Keratinocyte (primary cell): Measurements from ENCODE around the gene FARP2. TPM values are rescaled to one million over a fixed set of nuclear protein-coding genes. Genes with fewer than 3 reads are reported as not detected.

ENCODE experiments used
- DNase-seq: peaks from one replicate; pipeline ENCODE4 v3.0.0-alpha.2; 2011; ENCODE audit warnings: low read depth, missing footprints, low spot score
- FAIRE-seq: peaks from 2 replicates; lab custom pipeline; 2011; peaks lifted over from hg19 to GRCh38; lab: Jason Lieb, UNC
- H2AFZ ChIP-seq: 2 replicates; pipeline ENCODE4 v1.6.0; 2012; ENCODE audit warnings: low read length, control low read depth, inconsistent platforms; ENCODE audit not compliant: control insufficient read depth
- H3K27ac ChIP-seq: 2 replicates; pipeline ENCODE4 v1.5.1; 2011; ENCODE audit warnings: low read length; ENCODE audit not compliant: control insufficient read depth, insufficient read depth
- H3K27me3 ChIP-seq: 3 replicates; pipeline ENCODE4 v1.6.0; 2011; ENCODE audit warnings: low read length; ENCODE audit not compliant: control insufficient read depth, insufficient read depth; ENCODE audit errors: extremely low read depth
- H3K36me3 ChIP-seq, 2 experiments: 2 replicates in 1 of 2; 3 replicates in 1 of 2; pipeline ENCODE4 v1.5.1; 2011; ENCODE audit warnings: low read length in 2 of 2, mild to moderate bottlenecking in 1 of 2; ENCODE audit not compliant: control insufficient read depth in 2 of 2, insufficient read depth in 2 of 2; ENCODE audit errors: extremely low read depth in 1 of 2
- H3K4me1 ChIP-seq: 3 replicates; pipeline ENCODE4 v1.5.1; 2011; ENCODE audit warnings: low read length; ENCODE audit not compliant: control insufficient read depth, insufficient read depth; ENCODE audit errors: extremely low read depth
- H3K4me2 ChIP-seq: 3 replicates; pipeline ENCODE4 v1.6.0; 2011; ENCODE audit warnings: low read depth, low read length; ENCODE audit not compliant: control insufficient read depth, insufficient read depth; ENCODE audit errors: extremely low read depth
- H3K4me3 ChIP-seq, 3 experiments: fragments of 200-600 bp in 1 of 3; sonication (generic) in 1 of 3; 2 replicates in 2 of 3; 3 replicates in 1 of 3; pipeline ENCODE4 v1.5.1; 2011 to 2016; ENCODE audit warnings: low read length in 3 of 3, mild to moderate bottlenecking in 3 of 3, control low read depth in 2 of 3, inconsistent platforms in 1 of 3, low read depth in 1 of 3, mixed read lengths in 1 of 3, mixed run types in 1 of 3, moderate library complexity in 1 of 3; ENCODE audit not compliant: control insufficient read depth in 2 of 3, insufficient read depth in 2 of 3; ENCODE audit errors: extremely low read depth in 1 of 3
- H3K79me2 ChIP-seq: 2 replicates; pipeline ENCODE4 v1.6.0; 2012; ENCODE audit warnings: low read length; ENCODE audit not compliant: control insufficient read depth, insufficient read depth
- H3K9ac ChIP-seq: 3 replicates; pipeline ENCODE4 v1.6.0; 2011; ENCODE audit warnings: low read length; ENCODE audit not compliant: control insufficient read depth, insufficient read depth; ENCODE audit errors: extremely low read depth
- H3K9me1 ChIP-seq: 3 replicates; pipeline ENCODE4 v1.6.0; 2011; ENCODE audit warnings: low read length; ENCODE audit not compliant: control insufficient read depth, insufficient read depth; ENCODE audit errors: extremely low read depth
- H3K9me3 ChIP-seq: 2 replicates; pipeline ENCODE4 v1.5.1; 2012; ENCODE audit warnings: low read depth, low read length; ENCODE audit not compliant: control insufficient read depth
- H4K20me1 ChIP-seq: 3 replicates; pipeline ENCODE4 v1.6.0; 2011; ENCODE audit warnings: low read length; ENCODE audit not compliant: control insufficient read depth, insufficient read depth; ENCODE audit errors: extremely low read depth
- CTCF ChIP-seq, 3 experiments: IDR thresholded peaks in 1 of 3; conservative IDR thresholded peaks in 1 of 3; optimal IDR thresholded peaks in 1 of 3; 2 replicates in 2 of 3; 3 replicates in 1 of 3; pipeline versions ENCODE3 to v1.5.1; 2011; ENCODE audit warnings: low read length in 3 of 3, mild to moderate bottlenecking in 3 of 3, moderate library complexity in 2 of 3, control low read depth in 1 of 3, inconsistent platforms in 1 of 3; ENCODE audit not compliant: insufficient read depth in 2 of 3; ENCODE audit errors: extremely low read depth in 1 of 3
- EZH2 ChIP-seq: IDR thresholded peaks from one replicate; pipeline ENCODE4 v1.6.1; 2012; ENCODE audit warnings: inconsistent platforms, mild to moderate bottlenecking, low read length, moderate library complexity
- dilution Hi-C: fragments of 300-500 bp; cut with MboI; formaldehyde crosslinking; loops from one replicate; pipeline ENCODE4 v1.7.0; 2020; ENCODE audit warnings: low sequenced_read_pairs; ENCODE audit not compliant: extremely low pct_ligation_motif_present
- polyA plus RNA-seq, 5 experiments: library from polyadenylated mRNA; depleted of rRNA in 3 of 5; stranded (reverse) in 3 of 5; stranded (forward) in 1 of 5; unstranded in 1 of 5; fragments of >200 nt; gene quantifications; 1 replicate in 1 of 5; 2 replicates in 3 of 5; 3 replicates in 1 of 5; pipeline versions ENCODE4 v1.2.1 to v1.2.3, GENCODE V29; 2011 to 2012; ENCODE audit warnings: missing spikeins in 2 of 5, low read depth in 1 of 5, low replicate concordance in 1 of 5

The FARP2 gene
- polyA plus RNA-seq, 1 donor (not counting 4 experiments of a cell fraction or from before 2014, with no cell fraction given): 39.3 TPM

- H3K4me2 ChIP-seq: no peak overlapping the region
- no peak overlapping the region for H3K4me3 ChIP-seq
- no peaks in the 10 kb centered on the region for H3K4me1 ChIP-seq
- H3K9me1 ChIP-seq: no peaks in the 10 kb centered on the region
- H3K27me3 ChIP-seq: no peaks in the 10 kb centered on the region
- no peak for DNase-seq
- no peaks in the 10 kb centered on the region for H4K20me1 ChIP-seq
- dilution Hi-C loops: no loop called here
- peaks cover 14 to 16% of the 10 kb centered on the region in 2 experiments for H3K36me3 ChIP-seq
- no peak overlapping the region for H3K9ac ChIP-seq
- H2AFZ ChIP-seq: no peak overlapping the region
- no peak for FAIRE-seq
- TF ChIP-seq EZH2 (no peak), CTCF (optimal IDR thresholded peaks at IDR 0.05 in 1 of 3, IDR thresholded peaks at IDR 0.05 in 1 of 3, conservative IDR thresholded peaks at IDR 0.05 in 1 of 3; ENCODE audit: extremely low read depth in 1 of 3, insufficient read depth in 2 of 3, low read length in 3 of 3) (no peak)
- H3K27ac ChIP-seq: no peak overlapping the region
- H3K79me2 ChIP-seq: no peaks in the 10 kb centered on the region
- no peaks in the 10 kb centered on the region for H3K9me3 ChIP-seq
Measured at GRCh38 chr2:241437179-241437578, 81.1 kb downstream of the FARP2 start.

GRCh38 chr2:241441492-241441891 is 85.4 kb downstream of the FARP2 start:
- DNase-seq (no peak), FAIRE-seq (no peak)
- no peak overlapping the region for H3K27ac ChIP-seq
- H3K79me2 ChIP-seq: no peaks in the 10 kb centered on the region
- no peaks in the 10 kb centered on the region for H3K27me3 ChIP-seq
- H3K9ac ChIP-seq: no peak overlapping the region
- no peaks in the 10 kb centered on the region for H3K9me1 ChIP-seq
- H3K9me3 ChIP-seq: no peaks in the 10 kb centered on the region
- peaks cover 2% of the 10 kb centered on the region for H3K4me1 ChIP-seq
- TF ChIP-seq EZH2 (no peak), CTCF (optimal IDR thresholded peaks at IDR 0.05 in 1 of 3, IDR thresholded peaks at IDR 0.05 in 1 of 3, conservative IDR thresholded peaks at IDR 0.05 in 1 of 3; ENCODE audit: extremely low read depth in 1 of 3, insufficient read depth in 2 of 3, low read length in 3 of 3) (no peak)
- H2AFZ ChIP-seq: no peak overlapping the region
- no peak overlapping the region for H3K4me3 ChIP-seq
- H3K36me3 ChIP-seq: peaks cover 18 to 27% of the 10 kb centered on the region in 2 experiments
- H4K20me1 ChIP-seq: peaks cover 10% of the 10 kb centered on the region
- no peak overlapping the region for H3K4me2 ChIP-seq
- dilution Hi-C loops: no loop called here
